GM10266 (cell line): Measurements from ENCODE around the gene MCM6.

Experiments
- DNase-seq: peaks from one replicate; pipeline ENCODE4 v3.0.0; 2012; ENCODE audit errors: extremely low spot score
- TF ChIP-seq, protein P1 (sequence below): IDR thresholded peaks from 2 replicates; pipeline ENCODE4 v1.5.1; 2012; ENCODE audit warnings: mild to moderate bottlenecking, low read depth; ENCODE audit not compliant: control insufficient read depth, insufficient read depth; ENCODE audit errors: missing control alignments

The MCM6 gene

DNA sequence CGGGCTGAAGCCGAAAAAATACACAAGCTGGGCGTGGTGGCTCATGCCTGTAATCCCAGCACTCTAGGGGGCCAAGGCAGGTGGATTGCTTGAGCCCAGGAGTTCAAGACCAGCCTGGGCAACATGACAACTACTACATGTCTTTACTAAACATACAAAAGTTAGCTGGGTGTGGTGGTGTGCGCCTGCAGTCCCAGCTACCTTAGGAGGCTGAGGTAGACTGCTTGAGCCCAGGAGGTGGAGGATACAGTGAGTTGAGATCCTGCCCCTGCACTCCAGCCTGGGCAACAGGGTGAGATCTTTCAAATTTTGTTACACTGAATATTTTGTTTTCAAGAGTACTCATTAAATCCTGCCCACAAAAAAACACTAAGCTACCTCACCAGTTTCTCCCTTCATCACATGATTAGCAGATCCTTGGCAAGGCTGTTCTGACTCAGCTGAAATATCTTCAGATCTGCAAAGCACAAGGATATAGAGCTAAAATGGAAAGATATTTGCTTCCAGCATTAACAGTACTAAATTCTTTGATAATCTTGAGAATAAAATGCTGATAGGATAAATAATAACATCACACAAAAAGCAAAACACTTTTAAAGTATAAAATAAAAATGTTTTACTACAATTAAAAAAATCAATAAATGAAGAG lies 28.2 kb upstream of the MCM6 start:
- TF ChIP-seq, protein P1, sequence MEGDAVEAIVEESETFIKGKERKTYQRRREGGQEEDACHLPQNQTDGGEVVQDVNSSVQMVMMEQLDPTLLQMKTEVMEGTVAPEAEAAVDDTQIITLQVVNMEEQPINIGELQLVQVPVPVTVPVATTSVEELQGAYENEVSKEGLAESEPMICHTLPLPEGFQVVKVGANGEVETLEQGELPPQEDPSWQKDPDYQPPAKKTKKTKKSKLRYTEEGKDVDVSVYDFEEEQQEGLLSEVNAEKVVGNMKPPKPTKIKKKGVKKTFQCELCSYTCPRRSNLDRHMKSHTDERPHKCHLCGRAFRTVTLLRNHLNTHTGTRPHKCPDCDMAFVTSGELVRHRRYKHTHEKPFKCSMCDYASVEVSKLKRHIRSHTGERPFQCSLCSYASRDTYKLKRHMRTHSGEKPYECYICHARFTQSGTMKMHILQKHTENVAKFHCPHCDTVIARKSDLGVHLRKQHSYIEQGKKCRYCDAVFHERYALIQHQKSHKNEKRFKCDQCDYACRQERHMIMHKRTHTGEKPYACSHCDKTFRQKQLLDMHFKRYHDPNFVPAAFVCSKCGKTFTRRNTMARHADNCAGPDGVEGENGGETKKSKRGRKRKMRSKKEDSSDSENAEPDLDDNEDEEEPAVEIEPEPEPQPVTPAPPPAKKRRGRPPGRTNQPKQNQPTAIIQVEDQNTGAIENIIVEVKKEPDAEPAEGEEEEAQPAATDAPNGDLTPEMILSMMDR, result no peak
- DNase-seq, result no peak

DNA sequence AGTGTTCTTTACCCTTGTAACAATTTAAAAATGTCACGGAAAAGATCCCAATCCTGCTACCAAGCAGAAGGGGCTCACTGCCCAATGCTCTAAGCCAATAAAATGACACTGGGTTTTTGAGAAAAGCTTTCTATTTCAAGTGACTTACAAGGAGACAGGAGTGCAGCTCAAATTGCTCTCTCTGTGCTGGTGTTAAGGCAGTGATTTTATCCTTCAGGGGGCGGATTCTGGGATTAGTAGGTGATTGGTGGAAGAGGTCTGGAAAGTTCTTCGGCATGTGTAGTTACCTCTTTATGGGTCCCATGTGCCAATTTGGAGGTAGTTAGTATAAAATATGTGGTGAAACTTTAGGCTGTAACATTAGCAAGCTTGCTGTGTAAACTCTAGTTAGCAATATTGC lies 27.4 kb upstream of the MCM6 start:
- DNase-seq, result no peak
- TF ChIP-seq, protein P1, result no peak

DNA sequence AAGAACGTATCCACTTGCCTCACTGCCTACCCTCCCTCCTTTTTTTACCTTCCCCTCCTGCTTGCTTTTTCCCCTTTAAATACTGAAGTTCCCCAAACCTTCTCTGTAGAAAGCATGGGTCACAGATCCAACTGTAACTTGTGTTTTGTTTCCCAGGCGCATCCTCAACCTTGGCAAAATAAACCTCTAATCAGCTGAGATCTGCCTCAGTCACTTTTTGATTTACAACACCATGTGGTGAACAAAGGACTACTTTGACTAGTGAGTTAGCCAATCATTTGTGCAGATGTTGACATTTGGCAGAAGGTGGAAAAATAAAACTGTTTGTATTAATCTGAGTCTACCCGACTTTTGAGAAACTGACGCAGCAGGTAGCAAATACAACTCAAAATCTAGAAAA lies 23.3 kb upstream of the MCM6 start:
- no peak for DNase-seq
- TF ChIP-seq, protein P1, result no peak

DNA sequence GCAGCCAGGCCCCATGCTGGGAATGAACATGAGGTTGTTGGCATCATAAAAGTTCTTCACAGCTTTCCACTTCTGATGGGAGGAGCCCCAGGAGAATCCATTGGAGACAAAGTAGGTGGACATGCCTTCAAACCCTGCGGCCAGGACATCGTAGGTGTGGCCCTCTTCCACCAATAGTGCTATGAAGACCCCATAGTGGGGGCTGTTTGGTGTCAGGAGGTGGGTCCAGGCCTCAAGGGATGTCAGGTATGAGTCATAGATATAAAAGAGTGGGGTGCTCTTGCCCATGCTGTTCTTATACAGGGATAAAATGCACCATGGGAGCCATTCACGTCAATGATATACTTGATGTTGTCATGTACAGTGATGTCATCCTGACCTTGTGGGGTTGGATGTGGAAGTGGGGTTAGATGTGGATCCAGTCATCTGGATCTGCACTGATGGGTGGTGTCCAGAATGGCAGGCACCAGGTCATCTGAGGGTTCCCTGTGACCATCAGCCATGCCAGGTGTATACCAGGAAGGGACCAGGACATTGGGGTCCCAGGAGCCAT lies 22.1 kb upstream of the MCM6 start:
- DNase-seq, result no peak
- TF ChIP-seq, protein P1, result no peak

DNA sequence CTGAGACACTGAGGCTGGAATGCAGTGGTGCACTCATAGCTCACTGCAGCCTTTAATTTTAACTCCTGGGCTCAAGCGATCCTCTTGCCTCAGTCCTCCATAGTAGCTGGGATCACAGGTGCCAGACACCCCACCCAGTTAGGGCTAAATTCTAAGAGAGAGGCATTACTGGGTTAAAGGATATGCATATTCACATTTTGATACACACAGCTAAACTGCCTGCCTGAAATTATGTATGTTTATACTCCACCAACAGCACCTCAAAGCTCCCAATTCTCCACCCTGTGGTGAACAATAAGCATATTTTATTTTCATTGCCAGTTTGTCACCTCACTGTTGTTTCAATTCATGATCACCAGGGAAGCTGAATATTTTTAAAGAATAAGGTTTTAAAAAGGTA lies 18.7 kb upstream of the MCM6 start:
- DNase-seq, result no peak
- TF ChIP-seq, protein P1, result no peak

DNA sequence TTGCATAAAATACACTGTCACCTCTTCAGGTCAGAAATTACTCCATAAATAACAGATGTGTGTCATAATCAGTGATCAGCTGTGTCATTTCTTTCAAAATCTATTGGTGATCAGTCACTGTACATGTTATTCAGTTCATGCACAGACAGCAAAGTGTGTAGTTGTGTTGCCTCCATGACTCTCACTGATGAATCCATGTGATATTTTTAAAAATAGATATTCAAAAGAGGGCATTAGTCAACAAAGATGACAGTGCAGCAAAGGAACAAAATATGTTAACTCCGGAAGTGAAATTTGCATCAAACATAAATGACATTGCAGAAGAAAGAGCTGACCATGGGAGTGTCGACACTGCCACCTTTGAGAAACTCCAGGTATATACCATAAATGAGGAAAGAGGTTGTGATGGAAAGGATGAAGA lies 17.1 kb upstream of the MCM6 start:
- TF ChIP-seq, protein P1, result no peak
- no peak for DNase-seq

DNA sequence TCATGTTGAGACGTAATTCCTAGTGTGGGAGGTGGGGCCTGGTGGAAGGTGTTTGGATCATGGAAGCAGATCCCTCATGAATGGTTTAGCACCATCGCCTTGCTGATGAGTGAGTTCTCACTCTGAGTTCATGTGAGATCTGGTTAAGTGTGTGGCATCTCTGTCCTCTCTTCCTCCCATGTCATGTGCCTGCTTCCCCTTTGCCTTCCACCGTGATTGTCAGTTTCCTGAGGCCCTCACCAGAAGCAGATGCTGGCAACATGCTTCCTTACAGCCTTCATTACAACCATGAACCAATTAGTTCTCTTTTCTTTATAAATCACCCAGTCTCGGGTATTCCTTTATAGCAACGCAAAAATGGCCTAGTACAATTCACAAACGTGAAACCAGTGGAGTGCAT lies 14.6 kb upstream of the MCM6 start:
- no peak for DNase-seq
- TF ChIP-seq, protein P1, result no peak
